ENCODE data around the gene PRAMEF33. TPM values are rescaled to one million over a fixed set of nuclear protein-coding genes. Genes with fewer than 3 reads are reported as not detected.

Gene PRAMEF33
- total RNA-seq, result not detected in 2 replicates

GRCh38 chr1:13303239-13303638 is at the start of gene PRAMEF33:
TSS of gene PRAMEF33 (plus strand) at chr1:13303539. CDS start at chr1:13305955, 2,416 bp downstream.

GRCh38 chr1:13253898-13254297 is 49.4 kb upstream of the PRAMEF33 start, which contains the start of gene PRAMEF5:
TSS of gene PRAMEF5 (plus strand) at chr1:13254198. CDS start at chr1:13259269, 5,071 bp downstream.

GRCh38 chr1:13285037-13285436 is 18.3 kb upstream of the PRAMEF33 start, which contains the start of gene PRAMEF8:
TSS of gene PRAMEF8 (minus strand) at chr1:13285137. CDS start at chr1:13284091, 1,046 bp downstream.

GRCh38 chr1:13315281-13315680 is 11.9 kb downstream of the PRAMEF33 start, which contains the start of gene PRAMEF15:
TSS of gene PRAMEF15 (plus strand) at chr1:13315581. CDS start at chr1:13318408, 2,827 bp downstream.

GRCh38 chr1:13347034-13347433 is 43.7 kb downstream of the PRAMEF33 start, which contains the start of gene PRAMEF14:
TSS of gene PRAMEF14 (minus strand) at chr1:13347134. CDS start at chr1:13345314, 1,820 bp downstream.

Small RNAs within 50 kb of the gene (small RNA-seq; reads per million reads assigned to genes)
- gene RNU6-771P (ENCODE audit: low replicate concordance), result not detected

Other genes with a start within 250 kb of the PRAMEF33 start
- not detected in 2 replicates for gene PRAMEF27, start 247.0 kb upstream of the PRAMEF33 start, total RNA-seq
- not detected in 2 replicates for gene HNRNPCL3, start 242.8 kb upstream of the PRAMEF33 start, total RNA-seq
- not detected in 2 replicates for gene PRAMEF25, start 232.8 kb upstream of the PRAMEF33 start, total RNA-seq
- gene HNRNPCL2, start 186.7 kb upstream of the PRAMEF33 start, total RNA-seq, result not detected in 2 replicates
- gene PRAMEF26, start 147.5 kb upstream of the PRAMEF33 start, total RNA-seq, result not detected in 2 replicates
- not detected in 2 replicates for gene HNRNPCL4, start 137.9 kb upstream of the PRAMEF33 start, total RNA-seq
- not detected in 2 replicates for gene PRAMEF9, start 131.7 kb upstream of the PRAMEF33 start, total RNA-seq
- not detected in 2 replicates for gene PRAMEF13, start 102.1 kb upstream of the PRAMEF33 start, total RNA-seq
- gene PRAMEF18, start 77.4 kb upstream of the PRAMEF33 start, total RNA-seq, result not detected in 2 replicates
- gene PRAMEF5, start 49.3 kb upstream of the PRAMEF33 start, total RNA-seq, result not detected in 2 replicates
- not detected in 2 replicates for gene PRAMEF8, start 18.4 kb upstream of the PRAMEF33 start, total RNA-seq
- not detected in 2 replicates for gene PRAMEF15, start 12.0 kb downstream of the PRAMEF33 start, total RNA-seq
- not detected in 2 replicates for gene PRAMEF14, start 43.6 kb downstream of the PRAMEF33 start, total RNA-seq
- gene PRAMEF19, start 68.4 kb downstream of the PRAMEF33 start, total RNA-seq, result not detected in 2 replicates
- not detected in 2 replicates for gene PRAMEF17, start 86.1 kb downstream of the PRAMEF33 start, total RNA-seq
- gene PRAMEF20, start 106.9 kb downstream of the PRAMEF33 start, total RNA-seq, result not detected in 2 replicates
- not detected in 2 replicates for gene LRRC38, start 210.5 kb downstream of the PRAMEF33 start, total RNA-seq